T-helper 22 cell (primary cell): ENCODE data around the gene RHOBTB3.
A peak's percentile ranks its signal among the peaks of the same experiment; 100 is the strongest.

Source experiments
- DNase-seq: peaks from one replicate; pipeline ENCODE4 v3.0.0-alpha.2; 2020; ENCODE audit warnings: low read depth

Gene RHOBTB3

DNA sequence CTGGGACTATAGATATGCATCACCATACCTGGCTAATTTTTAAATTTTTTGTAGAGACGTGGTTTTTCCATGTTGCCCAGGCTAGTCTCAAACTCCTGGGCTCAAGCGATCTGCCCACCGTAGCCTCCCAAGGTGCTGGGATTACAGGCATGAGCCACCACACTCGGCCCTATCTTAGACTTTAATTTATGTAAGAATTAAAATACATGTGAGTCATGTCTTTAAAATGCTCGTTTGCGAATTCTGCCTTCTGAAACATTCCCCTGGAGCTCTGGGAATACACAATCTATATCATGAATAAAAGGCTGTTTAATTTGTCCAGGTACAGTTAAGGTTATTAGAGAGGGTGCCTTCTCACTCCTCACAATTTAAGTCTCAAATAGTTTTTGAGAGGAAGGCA, 32.8 kb downstream of the RHOBTB3 start:
- DNase-seq, result no peak

DNA sequence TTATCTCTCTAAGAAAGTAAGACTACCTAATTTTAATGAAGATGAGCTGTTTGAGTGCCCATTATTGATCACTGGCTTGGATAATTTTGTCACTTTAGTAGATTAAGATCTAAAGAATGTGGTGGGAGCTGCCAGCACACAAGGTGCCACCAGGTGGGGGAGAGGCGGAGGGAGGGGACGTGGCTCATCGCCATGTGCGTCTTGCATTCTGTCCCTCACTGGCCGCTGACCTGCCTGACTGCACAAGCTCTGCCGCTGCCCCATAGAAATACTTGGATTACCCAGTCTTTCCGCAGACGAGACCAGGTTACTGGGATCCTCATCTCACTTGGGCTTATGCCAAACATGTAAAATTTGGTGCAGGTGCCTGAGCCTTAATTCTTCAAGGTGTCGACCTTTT, 37.6 kb downstream of the RHOBTB3 start:
- DNase-seq, result no peak

DNA sequence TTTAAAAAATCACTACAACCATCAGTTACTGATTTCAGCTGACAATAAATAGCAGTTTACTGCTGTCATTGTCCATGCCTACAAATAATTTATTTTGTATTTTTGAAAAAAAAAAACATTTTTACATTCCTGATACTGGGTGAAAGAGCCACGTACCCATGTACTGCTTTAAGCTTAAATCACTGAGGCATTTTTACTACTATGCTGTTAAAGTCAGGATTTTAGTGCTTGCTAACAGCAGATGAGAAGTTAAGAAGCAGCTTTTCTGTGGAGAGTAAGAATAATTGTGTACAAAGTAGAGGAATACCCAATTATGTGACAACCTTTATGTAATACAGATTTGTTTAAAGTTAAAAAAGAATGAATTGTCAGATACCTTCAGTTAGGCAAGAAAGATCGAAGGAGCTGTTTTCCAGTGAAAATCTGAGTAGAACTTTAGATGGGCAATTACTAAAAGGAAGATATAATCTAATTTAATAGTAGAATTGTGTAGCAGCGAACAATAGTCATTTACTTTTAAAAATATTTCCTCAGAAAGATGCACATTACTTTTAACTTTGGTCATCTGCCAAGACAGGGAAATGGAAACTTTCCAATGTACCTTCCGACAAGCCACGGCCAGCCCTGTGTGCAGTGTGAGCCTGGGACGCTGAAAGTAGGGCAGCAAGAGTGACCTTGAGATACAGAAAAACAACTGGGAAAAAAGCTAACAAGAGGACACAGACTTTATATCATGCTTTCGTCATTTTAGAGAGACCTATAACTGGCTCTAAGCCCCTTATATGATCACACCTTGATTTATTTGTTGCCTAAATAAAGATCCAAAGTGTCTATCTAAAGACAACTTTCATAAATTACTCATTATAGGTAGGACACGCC, 39.9 kb downstream of the RHOBTB3 start:
- DNase-seq, result no peak

DNA sequence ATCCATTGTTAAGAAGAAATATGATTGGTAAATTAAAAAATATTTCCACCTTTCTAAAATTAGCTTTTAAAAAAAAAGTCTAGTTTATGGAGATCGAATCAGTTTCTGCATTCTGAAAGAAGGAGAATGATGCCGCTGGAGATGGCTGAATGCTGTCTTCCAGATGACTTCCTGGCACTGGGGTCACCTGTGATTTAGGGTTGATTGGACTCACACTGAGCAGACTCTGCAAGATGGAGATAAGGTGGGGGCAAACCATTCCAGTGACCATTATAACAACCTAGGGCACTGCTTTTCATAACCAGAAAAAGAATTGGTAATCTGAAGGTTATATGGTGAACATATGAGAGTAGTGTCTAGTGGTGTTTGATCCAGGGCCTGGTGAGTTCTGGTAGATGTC, 40.8 kb downstream of the RHOBTB3 start:
- DNase-seq, result no peak

DNA sequence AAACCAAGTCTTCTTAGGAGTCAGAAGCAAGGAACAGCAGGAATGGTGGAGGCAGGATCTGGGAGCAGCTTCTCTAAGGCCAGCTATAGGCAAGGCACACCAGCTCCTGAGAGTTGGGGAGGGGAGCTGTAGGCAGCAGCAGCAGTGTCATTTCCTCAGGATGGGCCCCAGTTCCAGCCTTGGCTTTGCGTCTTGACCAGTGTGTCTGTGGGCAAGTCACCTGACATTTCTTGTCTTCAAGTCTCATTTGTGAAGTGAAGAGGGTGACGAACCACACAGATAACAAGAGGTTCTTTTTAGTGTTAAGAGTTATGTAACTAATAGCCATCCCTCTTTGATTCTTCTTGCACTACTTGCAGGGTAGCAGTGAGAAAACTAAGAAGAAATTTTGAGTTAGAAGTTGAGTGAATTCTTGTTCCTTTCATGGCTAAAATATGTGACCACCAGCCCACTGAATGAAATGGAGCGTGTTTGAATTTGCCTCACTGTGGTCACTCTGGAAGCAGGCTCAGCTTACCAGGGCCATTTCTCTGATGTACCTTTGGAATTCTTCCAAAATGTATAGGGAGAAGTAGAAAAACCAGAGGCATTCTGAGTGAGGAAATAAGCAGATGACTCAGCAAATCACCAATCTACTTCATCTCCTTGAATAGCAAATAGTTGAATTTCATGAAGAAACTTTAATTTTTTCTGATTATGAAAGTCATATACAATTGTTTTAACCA, 42.4 kb downstream of the RHOBTB3 start:
- DNase-seq, result no peak

DNA sequence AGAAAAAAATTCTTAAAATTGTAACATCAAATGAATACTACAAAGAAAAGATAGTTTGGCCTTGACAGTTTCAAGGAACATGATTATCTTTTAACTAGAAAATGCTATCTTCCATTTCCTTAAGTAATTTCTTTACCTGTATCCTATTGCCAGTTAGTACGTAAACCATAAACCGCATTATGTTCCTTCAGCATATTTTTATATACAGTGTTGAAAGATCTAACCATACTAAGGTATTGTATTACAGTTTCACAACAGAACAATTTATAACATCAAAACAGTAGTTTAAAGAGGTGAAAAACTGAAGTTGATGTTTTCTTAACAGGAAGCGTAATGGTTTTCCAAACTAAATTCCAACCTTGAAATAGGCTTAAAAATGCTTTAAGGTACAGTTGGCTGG, 46.3 kb downstream of the RHOBTB3 start:
- no peak for DNase-seq

DNA sequence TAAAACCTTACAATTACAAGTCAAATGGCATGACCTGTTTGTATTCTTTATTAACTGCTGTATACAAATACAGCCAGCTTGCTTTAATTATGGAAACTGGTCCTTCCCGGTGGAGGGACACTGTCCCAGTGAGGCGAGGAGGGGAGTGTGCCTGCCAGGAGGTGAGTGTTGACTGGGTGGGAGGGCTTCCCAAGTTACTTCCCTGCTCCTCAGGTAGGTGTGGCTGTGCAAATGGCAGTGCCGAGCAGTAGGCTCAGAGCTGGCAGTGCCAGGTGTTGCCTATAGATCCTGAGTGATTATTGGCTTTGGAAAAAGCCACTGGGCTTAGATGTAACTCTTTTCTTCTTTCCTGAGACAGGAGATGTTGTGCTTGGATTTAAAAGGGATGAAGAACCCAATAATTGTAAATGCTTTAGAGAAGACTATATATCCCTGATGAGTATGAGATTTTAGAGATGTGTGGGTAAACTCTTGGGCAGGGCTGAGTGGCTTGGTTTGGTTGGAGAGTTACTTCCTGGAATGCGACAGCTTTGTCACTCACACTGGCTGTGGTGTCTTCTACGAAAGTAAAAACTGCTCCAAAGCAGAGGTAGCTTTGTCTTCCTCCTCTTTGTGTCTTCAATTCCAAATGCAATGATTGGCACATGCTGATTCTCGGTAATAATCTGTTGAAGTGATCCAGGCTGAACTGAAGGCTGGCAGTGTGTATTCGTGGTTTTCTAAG, 47.7 kb downstream of the RHOBTB3 start:
- DNase-seq, result no peak

DNA sequence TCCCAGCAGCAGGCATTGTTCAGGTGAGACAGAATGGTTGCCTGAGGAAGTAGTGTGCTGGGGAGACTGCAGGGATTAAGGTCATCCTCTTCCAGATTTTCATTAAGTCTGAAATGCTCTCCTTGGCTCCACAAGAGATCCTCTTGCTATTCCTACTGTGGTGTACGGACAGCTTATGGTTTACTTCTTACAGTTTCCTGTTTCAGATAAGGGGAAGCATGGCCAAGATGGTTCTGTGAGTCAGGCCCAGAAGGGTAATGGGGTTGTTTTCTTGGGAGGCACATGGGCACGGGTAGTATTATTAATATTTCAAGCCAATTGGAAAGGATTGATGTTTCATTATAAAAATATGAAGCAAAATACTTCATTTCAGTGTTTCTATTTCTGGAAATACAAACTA, 48.5 kb downstream of the RHOBTB3 start:
- DNase-seq, result no peak

DNA sequence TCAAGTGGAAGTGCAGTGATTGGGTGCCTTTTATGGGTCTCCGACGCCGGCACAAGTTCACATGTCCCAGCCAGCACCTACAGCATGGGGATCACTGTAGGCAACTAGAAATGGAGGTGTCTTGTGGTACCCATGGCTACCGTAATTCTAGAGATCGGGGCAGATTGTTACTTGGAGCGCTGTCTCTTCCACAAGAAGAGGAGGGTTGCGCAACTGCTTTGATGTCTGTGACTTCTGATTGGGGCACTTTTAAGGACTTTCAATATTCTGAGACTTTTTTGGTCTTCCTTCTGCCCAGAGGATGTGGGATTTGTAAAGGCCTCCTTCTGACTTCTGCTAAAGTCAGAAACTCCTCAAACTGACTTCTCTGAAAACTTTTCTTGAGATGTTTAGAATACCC, 49.5 kb downstream of the RHOBTB3 start:
- DNase-seq, result no peak

DNA sequence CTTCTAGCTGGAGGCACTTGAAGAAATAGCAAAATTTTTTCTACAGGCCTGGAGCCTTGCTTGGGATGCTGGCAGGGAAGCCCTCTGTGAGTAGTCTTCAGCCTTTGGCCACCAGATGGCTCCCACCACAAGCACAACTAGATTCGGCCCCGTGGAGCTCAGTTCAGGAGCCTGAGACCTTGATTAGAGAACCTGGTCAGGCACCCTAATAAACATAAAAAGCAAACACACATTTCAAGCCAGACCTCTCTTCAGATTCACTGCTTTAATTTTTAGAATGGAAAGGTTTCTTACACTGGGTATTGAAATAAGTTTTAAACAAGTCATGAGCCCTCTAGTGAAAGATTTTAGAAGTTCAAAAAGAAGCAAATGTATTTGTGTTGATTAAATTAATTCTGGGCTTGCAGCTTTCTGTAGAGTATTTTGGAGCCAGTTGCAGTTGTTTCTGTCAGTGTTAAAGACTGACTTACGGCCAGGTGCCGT, 50.0 kb downstream of the RHOBTB3 start:
- DNase-seq, result peak; percentile 40

DNA sequence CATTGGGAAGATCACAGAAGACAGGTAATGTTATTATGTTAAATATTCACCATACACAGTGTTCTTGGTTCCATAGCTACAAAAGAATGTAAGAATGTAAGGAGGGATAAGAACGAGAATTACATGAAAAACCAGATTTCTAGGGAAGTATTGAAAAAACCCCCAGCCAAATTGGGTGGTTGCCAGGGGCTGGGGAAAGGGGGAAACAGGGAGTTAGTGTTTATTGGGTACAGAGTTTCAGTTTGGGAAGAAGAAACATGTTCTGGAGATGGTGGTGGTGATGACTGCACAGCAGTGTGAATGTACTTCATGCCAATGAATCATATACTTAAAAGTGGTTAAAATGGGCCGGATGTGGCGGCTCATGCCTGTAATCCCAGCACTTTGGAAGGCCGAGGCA, 51.0 kb downstream of the RHOBTB3 start:
- DNase-seq, result no peak

DNA sequence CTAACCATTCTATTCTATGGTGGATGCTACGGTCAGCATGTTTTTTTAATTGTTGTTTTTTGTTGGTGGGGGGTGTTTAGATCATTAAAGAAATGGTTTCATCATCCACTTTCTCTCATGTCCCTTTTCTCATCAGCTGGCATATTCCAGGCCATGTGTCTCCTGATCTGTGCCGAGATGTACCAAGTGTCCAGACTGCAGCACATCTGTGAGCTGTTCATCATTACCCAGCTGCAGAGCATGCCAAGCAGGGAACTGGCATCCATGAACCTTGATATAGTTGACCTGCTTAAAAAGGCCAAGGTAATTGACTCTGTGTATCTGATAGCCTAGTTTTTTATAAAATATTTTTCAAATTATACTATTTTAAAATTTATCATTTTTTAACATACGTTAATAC, 52.5 kb downstream of the RHOBTB3 start:
- DNase-seq, result no peak

DNA sequence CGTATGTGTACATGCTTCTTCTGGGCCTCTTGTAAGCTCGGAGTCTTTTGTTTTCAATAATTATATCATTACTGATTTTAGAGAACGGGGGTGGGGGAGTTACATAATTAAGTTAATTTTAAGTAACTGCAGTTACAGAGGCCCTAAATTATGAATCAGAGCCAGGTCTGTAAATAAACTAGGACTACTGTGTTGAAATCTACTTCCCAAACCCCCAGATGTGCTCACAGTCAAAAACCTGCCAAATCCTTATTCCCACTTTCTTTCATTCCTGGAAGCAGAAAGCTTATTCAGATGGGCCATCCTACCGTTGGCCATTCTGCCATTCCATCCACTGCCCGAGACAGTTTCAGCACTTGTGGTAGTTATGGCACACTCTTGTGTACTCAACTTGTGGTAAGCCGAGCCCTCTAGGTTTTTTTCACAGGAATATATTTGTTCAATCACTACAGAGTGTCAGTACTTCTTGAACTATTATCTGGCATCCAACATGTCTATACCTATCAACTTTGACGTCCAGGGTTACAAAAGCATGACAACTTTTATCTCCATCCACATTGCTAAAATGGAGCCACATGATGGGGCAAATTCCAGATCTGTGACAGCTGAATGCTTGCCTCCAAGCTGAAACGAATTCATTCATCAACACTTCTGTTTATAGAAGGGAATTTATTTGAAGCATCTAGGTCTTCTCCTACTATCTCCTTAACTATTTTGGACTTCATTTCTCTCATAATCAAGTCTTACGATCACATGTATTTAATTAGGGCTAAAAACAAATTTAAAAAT, 53.6 kb downstream of the RHOBTB3 start:
- DNase-seq, result no peak

DNA sequence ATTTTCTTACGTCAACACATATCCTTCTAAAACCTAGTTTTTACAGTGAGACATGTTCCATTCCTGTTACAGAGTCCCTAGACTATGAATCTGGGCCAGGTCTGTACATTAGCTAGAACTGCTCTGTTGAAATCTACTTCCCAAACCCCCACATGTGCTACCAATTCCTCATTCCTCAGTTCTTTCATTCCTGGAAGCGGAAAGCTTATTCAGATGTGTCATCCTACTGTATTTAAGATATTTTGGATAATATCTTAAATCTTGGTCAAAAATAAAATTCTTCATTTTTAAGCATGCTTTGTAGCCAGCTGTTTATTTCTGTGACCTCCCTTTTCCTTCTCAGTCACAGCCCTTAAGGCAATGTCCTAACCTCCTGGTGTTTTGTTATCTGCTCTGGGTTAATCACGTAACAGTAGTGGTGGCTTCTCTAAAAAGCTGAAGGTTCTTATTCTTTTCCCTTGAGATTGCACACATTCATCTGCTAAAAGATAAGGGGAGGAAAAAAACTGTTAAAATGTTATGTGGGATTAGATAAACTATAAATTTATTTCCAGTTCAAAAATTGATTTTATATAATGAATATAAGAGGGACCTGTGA, 55.8 kb downstream of the RHOBTB3 start:
- DNase-seq, result no peak

DNA sequence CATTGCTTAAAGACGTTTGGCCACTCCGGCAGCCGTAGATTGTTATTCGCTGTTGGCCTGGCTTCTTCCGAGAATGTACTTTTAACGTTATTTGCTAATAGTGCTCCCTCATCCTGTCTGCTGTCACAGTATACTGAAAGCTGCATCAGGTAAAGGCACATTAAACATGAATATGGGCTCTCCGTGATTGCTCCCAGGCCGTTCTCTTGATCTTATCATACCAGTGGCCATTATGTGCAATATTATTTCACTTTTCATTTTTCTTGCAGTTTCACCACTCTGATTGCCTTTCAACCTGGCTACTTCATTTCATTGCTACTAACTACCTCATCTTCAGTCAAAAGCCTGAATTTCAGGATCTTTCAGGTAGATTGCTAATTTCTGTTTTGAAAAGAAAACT, 57.4 kb downstream of the RHOBTB3 start:
- no peak for DNase-seq

DNA sequence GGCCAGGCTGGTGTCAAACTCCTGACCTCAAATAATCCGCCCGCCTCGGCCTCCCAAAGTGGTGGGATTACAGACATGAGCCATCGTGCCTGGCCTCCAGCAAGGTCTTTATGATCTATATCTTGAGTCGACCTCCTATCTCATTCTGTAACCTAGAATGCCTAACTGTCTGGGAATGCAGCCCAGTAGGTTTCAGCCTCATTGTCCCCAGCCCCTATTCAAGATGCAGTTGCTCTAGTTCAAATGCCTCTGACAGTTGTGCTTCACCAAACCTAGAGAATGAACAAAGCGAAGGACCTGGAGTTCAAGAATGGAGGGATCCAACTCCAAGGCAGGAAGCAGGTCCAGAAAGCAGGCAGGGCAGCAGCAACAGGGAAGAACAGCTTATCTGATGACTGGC, 60.6 kb downstream of the RHOBTB3 start:
- no peak for DNase-seq

DNA sequence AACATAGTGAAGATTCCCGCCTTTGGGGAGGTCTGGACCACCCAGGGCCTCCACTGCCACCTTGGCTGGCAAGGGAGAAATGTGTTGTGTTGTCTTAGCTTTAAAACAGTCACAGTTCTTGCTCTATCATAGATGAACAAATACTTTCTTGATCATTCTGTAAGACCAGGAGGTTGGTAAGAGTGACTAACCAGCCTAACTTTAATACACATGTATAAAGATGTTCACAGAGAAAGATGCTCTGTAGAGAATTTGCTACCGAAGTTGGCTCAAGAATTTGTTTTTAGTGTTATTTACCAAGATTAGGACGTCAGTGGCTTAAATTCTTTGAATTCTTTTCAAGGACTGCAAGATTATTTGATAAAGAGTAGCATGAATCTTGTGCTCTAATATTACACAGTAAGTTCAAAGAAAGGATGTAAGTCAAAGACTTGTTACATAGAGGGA, 63.0 kb downstream of the RHOBTB3 start:
- DNase-seq, result no peak

DNA sequence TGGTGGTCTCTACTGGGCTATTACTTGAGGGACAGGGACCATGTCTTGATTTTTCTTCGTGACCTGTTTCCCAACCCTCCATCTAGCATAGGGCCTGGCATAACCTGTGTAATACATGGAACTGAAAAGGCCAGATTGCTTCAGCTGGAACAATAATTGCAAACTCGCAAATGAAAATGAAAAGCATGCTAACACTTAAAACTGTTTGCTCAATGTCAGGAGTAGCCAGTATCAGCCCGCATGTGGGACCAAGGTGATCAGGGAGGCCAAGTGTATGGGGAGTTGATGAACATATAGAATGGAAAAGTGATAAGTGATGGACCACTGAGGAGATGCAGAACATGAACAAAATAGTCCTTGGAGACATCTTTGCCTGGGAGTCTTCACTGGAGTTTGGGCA, 66.2 kb downstream of the RHOBTB3 start:
- DNase-seq, result no peak

DNA sequence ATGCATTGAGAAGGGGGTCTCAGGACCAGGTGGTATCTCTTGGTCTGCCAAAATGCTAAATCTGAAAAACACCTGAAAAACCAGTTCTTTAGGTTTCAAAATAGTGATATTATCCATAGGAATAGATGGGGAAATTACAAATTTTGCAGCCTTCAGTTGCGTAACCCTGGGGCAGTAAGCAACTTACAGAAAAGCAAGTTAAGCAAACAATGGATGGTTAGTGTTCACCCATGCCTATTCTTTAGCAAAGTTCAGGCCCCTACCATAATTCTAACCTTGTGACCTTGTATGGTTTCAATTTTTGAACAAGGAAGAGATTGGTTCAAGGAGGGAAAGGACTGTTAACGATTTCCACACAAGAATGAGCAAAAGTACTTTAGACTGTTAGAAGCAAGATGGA, 66.9 kb downstream of the RHOBTB3 start:
- DNase-seq, result no peak

DNA sequence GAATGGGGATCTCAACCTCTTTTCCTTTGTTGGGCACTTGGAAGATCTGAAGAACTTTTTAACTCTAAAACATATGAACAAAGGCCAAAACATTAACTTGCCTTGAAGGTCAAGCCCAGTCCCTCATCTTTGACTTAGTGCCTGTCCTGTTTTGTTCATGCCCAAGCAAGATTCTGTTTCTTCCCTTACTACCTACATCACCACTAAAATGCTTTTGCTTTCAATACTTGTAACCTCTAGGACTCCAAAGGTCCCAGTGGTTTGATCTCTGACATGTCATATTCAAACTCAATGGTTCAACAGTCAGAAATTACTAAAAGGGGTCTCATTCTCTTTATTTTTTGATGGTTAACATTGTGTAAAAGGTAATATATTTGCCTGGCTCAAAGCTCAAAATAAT, 67.4 kb downstream of the RHOBTB3 start:
- DNase-seq, result no peak

DNA sequence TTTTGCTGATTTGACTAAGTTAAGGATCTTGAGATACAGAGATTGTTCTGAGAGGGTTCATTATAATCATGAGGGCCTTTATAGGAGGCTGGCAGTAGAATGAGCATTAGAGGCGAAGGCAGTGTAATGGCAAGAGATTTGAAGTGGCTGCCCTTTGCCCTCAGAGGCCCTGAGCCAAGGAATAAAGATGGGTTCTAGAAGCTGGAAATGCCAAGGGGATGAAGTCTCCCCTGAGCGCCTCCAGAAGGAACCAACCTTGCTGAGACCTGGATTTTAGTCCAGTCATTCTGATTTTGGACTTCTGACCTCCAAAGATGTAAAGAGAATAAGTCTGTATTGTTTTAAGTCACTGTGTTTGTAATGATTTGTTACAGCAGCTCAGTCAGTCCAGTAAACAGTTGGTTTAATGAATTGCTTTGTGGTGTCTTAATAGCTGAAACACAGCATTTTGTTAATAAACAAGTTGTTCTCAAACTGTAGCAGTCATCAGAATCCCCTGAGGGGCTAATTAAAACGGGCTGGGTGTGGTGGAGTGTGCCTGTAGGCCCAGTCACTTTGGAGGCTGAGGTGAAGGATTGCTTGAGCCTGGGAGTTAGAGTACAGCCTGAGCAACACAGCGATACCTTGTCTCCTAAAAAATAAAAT, 68.2 kb downstream of the RHOBTB3 start:
- DNase-seq, result no peak
